Measurements from ENCODE around the gene PLEKHN1.
"Not testable (repeated sequence)": the region's sequence is repeated elsewhere in the genome, so short reads cannot be mapped to it uniquely, and the experiment has no call there.

Gene PLEKHN1

DNA sequence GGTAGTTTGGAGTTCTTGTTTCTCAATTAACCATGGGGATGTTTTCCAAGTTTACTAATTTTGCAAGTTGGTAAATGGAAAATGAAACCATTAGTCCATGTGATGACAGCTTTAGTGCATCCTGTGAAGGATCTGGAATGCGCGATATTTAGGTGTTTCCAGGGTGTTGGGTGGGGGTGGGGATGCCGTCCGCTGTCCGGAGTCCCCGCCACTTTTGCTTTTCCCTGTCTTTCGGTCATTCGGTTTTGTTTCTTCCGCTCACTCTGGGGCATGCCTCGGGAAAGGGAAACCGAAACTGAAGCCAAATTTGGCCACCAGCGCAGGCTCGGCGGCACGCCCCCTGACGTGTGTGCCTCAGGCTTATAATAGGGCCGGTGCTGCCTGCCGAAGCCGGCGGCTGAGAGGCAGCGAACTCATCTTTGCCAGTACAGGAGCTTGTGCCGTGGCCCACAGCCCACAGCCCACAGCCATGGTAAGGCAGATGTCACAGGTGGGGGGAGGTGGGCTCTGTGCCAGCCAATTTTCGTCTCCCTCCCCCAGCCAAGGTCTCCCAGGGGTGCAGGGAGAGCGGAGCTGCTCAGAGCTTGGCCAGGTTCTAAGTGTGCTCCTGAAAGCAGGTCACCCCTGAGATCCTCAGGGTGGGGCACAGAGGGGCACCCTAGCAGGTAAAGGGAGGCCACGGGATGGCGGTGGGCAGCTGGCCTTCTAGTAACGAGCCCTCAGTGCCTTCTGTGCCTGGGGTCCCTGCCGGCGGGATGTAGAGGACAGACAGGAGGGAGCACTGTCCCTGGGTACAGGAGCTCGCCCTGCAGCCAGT, 47.0 kb downstream of the PLEKHN1 start, which contains the start of gene ISG15:
Gene ISG15, plus strand, starts transcription at position 393 of the 817 bp plus-strand sequence. Its CDS starts 77 bp downstream, at position 470.
- peak; percentile 88 for DNase-seq

- DNase-seq: peak; percentile 40
Observed at GRCh38 chr1:1013922-1014648, 47.8 kb downstream of the PLEKHN1 start.

DNA sequence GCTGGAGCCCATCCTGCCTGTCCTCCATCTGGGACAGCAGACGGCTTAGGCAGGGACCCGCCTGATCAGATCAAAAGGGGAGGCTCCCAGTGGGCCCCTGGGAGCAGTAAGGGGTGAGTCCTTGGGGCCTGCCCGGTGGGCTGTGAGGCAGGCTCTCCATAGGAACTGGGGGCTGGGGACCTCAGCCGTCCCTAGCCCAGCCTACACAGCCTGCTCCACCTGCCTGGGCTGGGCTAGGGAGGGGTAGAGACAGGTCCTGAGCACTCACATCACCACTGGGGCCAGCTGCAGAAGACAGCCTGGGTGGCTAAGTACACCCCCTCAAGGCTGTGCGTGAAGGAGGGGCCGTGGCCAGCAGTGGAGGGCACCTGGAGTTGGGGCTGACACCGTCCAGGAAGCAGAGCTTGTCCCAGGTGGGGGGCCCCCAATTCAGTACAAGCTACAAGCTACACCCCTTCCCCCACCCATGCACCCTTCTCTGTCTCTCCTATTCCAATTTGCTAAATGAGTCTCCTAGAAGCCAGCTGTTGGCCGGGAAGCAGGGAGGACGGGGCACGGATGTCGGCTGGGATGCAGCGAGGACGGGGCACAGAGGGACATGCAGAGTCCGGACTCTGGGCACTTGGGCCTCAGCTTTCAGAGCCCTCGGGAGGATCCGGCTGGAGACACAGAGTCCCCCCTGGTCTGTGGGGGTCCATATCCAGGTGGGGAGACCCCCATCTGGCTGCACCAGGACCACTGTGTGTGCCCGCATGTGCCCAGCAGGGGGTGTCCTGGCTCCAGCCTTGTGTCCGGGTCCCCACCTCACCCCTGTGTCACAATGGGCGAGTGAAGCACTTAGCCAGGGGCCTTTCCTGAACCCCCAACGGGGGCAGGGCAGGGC, 48.8 kb downstream of the PLEKHN1 start:
- peak; percentile 30 for DNase-seq

GRCh38 chr1:1017397-1018320, 51.4 kb downstream of the PLEKHN1 start:
- DNase-seq: not testable (repeated sequence)

GRCh38 chr1:1018321-1018685, 52.0 kb downstream of the PLEKHN1 start:
- not testable (repeated sequence) for DNase-seq

DNA sequence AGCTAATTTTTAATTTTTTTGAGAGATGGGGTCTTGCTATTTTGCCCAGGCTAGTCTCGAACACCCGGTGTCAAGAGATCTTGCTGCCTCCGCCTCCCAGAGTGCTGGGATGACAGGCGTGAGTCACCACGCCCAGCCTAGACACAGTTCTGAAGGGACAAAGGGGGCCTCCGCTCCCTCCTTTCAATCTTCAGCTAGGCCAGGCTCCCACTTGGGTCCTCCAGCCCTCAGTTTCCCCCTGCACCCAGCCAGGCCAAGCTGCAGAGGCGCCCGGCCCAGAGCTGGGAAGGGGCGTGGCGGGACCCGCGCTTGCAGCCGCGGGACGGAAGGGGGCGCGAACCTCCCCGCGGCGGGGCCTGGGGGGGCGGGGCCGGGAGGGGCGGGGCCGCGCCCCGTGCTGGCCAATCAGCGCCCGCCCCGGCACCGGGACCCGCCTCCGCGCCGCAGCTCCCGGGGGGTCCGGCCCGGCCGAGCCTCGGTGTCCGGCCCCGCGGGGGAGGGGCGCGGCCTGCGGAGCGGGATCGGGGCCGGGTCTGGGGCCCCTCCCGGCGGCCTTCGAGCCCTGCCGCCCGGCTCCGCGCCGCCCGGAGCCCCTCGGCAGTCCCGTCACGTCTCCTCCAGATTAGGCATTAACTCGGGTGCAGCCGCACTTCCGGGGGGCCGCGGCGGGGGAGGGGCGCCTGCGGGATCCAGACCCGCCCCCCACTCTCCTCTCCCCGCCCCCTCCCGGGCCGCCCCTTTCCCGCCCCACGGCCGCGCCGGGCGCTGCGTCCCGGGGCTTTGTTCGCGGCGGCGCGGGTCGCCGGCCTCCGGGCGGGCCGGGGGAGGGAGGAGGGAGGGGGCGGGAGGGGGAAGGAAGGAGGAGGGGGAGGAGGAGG, 53.1 kb downstream of the PLEKHN1 start:
- peak; percentile 83 for DNase-seq

DNA sequence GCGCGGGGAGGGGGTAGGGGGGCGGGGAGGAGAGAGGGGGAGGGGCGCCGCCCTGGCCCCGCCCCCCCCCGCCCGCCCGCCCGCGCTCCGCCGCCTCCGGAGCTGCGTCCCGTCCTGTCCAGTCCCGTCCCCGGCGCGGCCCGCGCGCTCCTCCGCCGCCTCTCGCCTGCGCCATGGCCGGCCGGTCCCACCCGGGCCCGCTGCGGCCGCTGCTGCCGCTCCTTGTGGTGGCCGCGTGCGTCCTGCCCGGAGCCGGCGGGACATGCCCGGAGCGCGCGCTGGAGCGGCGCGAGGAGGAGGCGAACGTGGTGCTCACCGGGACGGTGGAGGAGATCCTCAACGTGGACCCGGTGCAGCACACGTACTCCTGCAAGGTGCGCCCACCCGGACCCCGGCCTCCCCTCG, 53.7 kb downstream of the PLEKHN1 start, which contains the start of gene AGRN:
Gene AGRN, plus strand, starts transcription at position 121 of the 405 bp plus-strand sequence. Its CDS starts 53 bp downstream, at position 174.
- DNase-seq: no peak

DNA sequence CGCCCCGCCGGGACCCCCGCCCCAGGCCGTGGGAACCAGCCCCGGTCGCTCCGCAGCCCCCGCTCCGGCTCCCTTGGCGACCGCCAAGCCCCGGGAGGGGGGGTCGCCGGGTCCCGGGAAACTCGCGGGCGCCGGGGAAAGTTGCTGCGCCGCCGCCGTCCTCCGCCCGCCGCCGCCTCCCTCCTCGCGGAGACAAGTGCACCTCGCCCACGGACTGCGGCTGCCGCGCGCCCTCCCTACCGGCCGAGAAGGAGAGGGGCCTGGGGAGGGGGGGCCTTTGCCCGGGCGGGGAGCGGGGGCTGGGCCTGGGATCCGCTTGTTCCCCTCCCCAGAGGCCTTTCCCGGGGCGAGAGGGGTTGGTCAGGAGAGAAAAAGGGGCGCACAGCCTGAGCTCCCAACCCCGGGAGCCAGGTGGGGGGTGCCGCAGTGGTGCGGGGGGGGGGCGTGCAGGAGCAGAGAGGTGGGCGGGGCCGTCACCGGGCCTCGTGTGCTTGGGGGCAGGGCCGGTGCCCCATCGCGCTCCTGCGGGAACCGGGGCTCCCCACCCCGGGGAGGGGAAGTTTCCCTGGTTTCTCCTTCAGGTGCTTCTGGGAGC, 54.2 kb downstream of the PLEKHN1 start:
- DNase-seq: no peak

DNA sequence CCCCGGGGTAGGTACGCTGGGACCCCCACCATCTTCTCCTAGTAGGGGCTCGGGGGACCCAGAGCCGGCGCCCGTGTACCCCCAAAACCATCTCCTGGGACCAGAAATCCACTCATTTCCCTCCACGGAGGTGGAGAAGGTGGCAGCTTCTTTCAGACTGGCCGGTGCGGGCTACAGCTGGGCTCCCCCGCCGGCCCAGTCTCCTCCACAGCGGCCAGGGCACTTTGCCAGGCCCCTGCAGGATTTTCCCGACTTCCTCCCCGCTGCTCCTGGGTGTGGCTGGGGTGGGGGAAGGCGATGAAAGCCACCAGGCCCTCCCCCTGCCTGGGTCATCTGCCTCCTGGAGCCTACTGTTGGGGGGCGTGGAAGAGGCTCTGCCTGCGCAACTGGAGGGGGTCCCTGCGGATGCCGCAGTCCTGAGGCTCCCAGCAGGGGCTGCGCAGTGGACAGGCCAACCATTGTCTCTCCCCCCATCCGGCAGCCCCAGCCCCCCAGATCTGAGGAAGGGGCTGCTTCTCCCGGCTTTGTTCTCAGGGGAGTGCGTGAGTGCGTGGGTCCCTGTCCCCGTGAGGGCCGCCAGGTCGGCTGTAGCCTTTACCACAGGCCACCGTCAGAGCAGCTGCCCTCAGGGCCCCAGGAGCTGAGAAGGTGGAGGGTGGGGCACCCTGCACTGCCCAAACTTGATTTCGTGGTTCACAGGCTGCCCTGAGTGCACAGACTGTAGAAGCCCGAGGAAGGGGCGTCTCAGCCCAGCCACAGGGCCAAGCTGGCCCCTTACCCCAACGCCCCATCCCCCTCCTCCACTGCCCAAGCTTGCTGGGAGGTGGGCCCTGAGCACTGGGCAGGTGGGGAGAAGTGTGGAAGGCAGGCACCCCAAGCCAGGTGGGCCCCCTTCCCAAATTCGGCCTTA, 55.0 kb downstream of the PLEKHN1 start:
- DNase-seq: peak; percentile 87

- no peak for DNase-seq
Observed at GRCh38 chr1:1021920-1022259, 55.6 kb downstream of the PLEKHN1 start.

DNA sequence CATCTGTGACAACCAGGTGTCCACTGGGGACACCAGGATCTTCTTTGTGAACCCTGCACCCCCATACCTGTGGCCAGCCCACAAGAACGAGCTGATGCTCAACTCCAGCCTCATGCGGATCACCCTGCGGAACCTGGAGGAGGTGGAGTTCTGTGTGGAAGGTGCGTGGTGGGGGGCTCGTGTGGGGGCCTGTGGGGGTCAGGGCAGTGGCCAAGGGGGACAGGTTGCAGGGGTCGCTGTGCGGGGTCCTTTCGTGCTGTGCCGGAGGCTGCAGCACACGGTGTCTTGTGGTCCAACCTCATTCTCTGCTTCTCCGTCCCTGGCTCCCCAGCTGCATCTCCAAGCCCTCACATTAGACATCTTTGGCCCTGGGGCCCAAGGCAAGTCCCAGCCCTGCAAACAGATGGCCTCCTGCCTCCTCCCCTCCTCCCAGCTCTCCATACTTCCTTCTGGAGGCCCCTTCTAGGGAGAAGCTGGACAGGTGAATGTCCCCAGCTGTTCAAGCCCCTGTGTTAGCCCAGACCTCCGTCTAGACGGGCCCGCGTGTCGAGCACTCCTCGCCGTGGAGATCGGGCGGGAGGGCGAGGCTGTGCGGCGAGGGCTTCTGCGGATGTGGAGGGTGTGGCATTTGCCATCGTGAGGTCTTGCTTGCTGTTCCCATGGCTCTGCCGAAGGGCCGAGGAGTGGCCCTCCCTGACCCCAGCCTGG, 56.2 kb downstream of the PLEKHN1 start:
- no peak for DNase-seq

- no peak for DNase-seq
Observed at GRCh38 chr1:1023700-1024099, 57.4 kb downstream of the PLEKHN1 start.

- DNase-seq: no peak
Observed at GRCh38 chr1:1024149-1024770, 58.0 kb downstream of the PLEKHN1 start.

DNA sequence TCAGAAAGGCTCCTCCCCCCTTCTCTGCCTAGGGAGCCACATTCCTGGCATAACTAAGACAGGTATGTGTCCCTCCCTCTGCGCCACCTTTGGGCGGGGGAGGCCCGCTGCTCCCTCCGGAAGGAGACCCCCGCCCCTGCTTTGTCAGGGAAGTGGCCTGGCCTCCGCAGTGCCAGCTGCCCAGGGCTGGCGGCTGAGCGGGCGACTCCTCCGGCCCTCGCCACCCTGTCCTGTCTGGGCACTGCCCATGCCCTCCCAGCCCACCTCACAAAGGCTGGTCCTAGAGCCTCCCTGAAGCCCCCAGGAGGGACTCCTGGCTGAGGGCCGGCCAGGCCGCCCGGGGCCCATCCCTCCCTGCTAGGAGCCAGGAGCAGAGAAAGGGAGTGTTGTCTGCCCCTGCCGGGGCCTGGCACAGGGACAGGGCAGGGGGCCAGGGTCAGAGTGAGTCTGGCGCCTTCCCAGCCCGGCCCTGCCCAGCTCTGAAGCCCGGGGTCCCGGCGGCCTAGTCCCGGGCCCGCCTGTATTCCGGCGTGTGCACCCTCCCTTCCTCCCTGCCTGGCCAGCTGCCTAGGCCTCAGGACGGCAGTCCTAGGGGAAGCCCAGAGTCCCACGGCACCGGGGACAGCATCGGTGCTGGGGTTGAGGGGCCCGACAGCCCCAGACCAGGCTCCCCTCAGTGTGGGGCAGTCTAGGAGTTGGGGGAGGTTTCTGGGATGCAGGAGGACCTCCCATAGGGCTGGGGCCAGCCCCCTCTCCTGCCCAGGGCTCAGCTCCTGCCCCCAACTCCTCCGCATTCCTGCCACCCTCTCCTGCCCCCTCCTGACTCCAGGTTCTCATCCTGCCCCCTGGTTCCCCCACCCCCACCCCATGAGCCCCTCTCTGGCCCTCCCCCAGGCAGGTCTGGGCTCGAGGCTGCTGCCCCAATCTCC, 58.8 kb downstream of the PLEKHN1 start:
- DNase-seq: peak; percentile 53

Measured in fibroblast of skin of back (primary cell).